Lower lobe of right lung (tissue), 2 donors: ENCODE results near the gene CR1. TPM values are rescaled to one million over a fixed set of nuclear protein-coding genes. Genes with fewer than 3 reads are reported as not detected.
A peak's percentile ranks its signal among the peaks of the same experiment; 100 is the strongest.
"Not testable (repeated sequence)": the region's sequence is repeated elsewhere in the genome, so short reads cannot be mapped to it uniquely, and the experiment has no call there.

Source experiments
- ATAC-seq, 2 donors: fragments of 200-7000 bp; cut with Tn5 transposase; one replicate each; pipeline ENCODE4 v1.9.1; 2020 to 2022; ENCODE audit warnings: mild to moderate bottlenecking in 2 of 2, moderate library complexity in 2 of 2
- DNase-seq: peaks from one replicate; pipeline ENCODE4 v3.0.0-alpha.2; 2020
- H3K27ac ChIP-seq: fragments of 200-600 bp; one replicate; pipeline ENCODE4 v1.8.0; 2022
- H3K27me3 ChIP-seq: fragments of 200-600 bp; one replicate; pipeline ENCODE4 v1.8.0; 2022; ENCODE audit warnings: low read depth
- H3K36me3 ChIP-seq: fragments of 200-600 bp; one replicate; pipeline ENCODE4 v1.8.0; 2022; ENCODE audit warnings: mild to moderate bottlenecking
- H3K4me1 ChIP-seq: fragments of 200-600 bp; one replicate; pipeline ENCODE4 v1.8.0; 2022
- H3K4me3 ChIP-seq: fragments of 200-600 bp; one replicate; pipeline ENCODE4 v1.8.0; 2022; ENCODE audit warnings: mild to moderate bottlenecking
- H3K9me3 ChIP-seq: fragments of 200-600 bp; one replicate; pipeline ENCODE4 v1.8.0; 2022
- CTCF ChIP-seq: fragments of 200-600 bp; IDR thresholded peaks from one replicate; pipeline ENCODE4 v1.8.0; 2022; ENCODE audit warnings: antibody characterized with exemption, mild to moderate bottlenecking
- intact Hi-C: fragments of 100-400 bp; cut with DNase I; formaldehyde crosslinking; loops from one replicate; pipeline ENCODE4 v1.11.0; 2022
- total RNA-seq: library from RNA; stranded (reverse); fragmentation: NEBNext Ultra II Directional; extraction: Animal tissue kit (Norgen Biotek cat#: 25700); gene quantifications from one replicate; pipeline ENCODE4 v1.2.1, GENCODE V29; 2021
- donor health status: DM: no; HTN: yes; CAD: no; lungs with severe emphysema.

CR1 gene
- total RNA-seq, 1 donor from 2014 or later, result 21.5 TPM

- no peak overlapping the region for H3K4me3 ChIP-seq
- no peak for DNase-seq
- H3K4me1 ChIP-seq, result no peaks in the 10 kb centered on the region
- no peak overlapping the region for H3K27ac ChIP-seq
- no peak for ATAC-seq
- H3K9me3 ChIP-seq, result no peaks in the 10 kb centered on the region
- H3K27me3 ChIP-seq, result no peaks in the 10 kb centered on the region
- no peaks in the 10 kb centered on the region for H3K36me3 ChIP-seq
- TF ChIP-seq CTCF, result no peak
- intact Hi-C loops, result no loop called here
These were observed 116.8 kb downstream of the CR1 start for GRCh38 chr1:207612762-207613161.

- Histone ChIP-seq H3K36me3 (no peaks in the 10 kb centered on the region), H3K27me3 (no peaks in the 10 kb centered on the region), H3K4me1 (no peaks in the 10 kb centered on the region), H3K27ac (no peak overlapping the region), H3K4me3 (no peak overlapping the region), H3K9me3 (no peaks in the 10 kb centered on the region)
- peak; percentile 67 for TF ChIP-seq CTCF
- intact Hi-C loops, result no loop called here
- ATAC-seq, result peak; percentile 79 to 87
- no peak for DNase-seq
These were observed 124.0 kb downstream of the CR1 start for GRCh38 chr1:207619871-207620542.

GRCh38 chr1:207620543-207620893 lies 124.6 kb downstream of the CR1 start:
- no peak for TF ChIP-seq CTCF
- intact Hi-C loops, result no loop called here
- Histone ChIP-seq H3K4me3 (no peak overlapping the region), H3K9me3 (no peaks in the 10 kb centered on the region), H3K27ac (no peak overlapping the region), H3K4me1 (no peaks in the 10 kb centered on the region), H3K36me3 (no peaks in the 10 kb centered on the region), H3K27me3 (no peaks in the 10 kb centered on the region)
- ATAC-seq (no peak), DNase-seq (no peak)

GRCh38 chr1:207625504-207626071 lies 129.6 kb downstream of the CR1 start:
- H3K4me1 ChIP-seq, intact Hi-C loops, H3K36me3 ChIP-seq, ATAC-seq, H3K27ac ChIP-seq, H3K4me3 ChIP-seq, H3K9me3 ChIP-seq, H3K27me3 ChIP-seq, DNase-seq: not testable (repeated sequence)

GRCh38 chr1:207626972-207627337 lies 131.0 kb downstream of the CR1 start:
- Histone ChIP-seq H3K4me1 (no peaks in the 10 kb centered on the region), H3K4me3 (no peak overlapping the region), H3K36me3 (no peaks in the 10 kb centered on the region), H3K27ac (no peak overlapping the region), H3K9me3 (no peaks in the 10 kb centered on the region), H3K27me3 (no peaks in the 10 kb centered on the region)
- no peak for TF ChIP-seq CTCF
- DNase-seq (no peak), ATAC-seq (no peak)
- intact Hi-C loops, result no loop called here

GRCh38 chr1:207627496-207627895 lies 131.5 kb downstream of the CR1 start:
- no peak overlapping the region for H3K4me3 ChIP-seq
- ATAC-seq (no peak), DNase-seq (no peak)
- H3K27ac ChIP-seq, result no peak overlapping the region
- no peaks in the 10 kb centered on the region for H3K36me3 ChIP-seq
- intact Hi-C loops, result no loop called here
- H3K9me3 ChIP-seq, result no peaks in the 10 kb centered on the region
- H3K27me3 ChIP-seq, result no peaks in the 10 kb centered on the region
- H3K4me1 ChIP-seq, result no peaks in the 10 kb centered on the region
- TF ChIP-seq CTCF, result no peak
